Femur (tissue), 1 donor: Measurements from ENCODE around the gene GTF2IRD1.
A peak's percentile ranks its signal among the peaks of the same experiment; 100 is the strongest.
"Not testable (repeated sequence)": the region's sequence is repeated elsewhere in the genome, so short reads cannot be mapped to it uniquely, and the experiment has no call there.

Source experiments
- DNase-seq: peaks from one replicate; pipeline ENCODE4 v3.0.0-alpha.2; 2017

GTF2IRD1 gene

DNA sequence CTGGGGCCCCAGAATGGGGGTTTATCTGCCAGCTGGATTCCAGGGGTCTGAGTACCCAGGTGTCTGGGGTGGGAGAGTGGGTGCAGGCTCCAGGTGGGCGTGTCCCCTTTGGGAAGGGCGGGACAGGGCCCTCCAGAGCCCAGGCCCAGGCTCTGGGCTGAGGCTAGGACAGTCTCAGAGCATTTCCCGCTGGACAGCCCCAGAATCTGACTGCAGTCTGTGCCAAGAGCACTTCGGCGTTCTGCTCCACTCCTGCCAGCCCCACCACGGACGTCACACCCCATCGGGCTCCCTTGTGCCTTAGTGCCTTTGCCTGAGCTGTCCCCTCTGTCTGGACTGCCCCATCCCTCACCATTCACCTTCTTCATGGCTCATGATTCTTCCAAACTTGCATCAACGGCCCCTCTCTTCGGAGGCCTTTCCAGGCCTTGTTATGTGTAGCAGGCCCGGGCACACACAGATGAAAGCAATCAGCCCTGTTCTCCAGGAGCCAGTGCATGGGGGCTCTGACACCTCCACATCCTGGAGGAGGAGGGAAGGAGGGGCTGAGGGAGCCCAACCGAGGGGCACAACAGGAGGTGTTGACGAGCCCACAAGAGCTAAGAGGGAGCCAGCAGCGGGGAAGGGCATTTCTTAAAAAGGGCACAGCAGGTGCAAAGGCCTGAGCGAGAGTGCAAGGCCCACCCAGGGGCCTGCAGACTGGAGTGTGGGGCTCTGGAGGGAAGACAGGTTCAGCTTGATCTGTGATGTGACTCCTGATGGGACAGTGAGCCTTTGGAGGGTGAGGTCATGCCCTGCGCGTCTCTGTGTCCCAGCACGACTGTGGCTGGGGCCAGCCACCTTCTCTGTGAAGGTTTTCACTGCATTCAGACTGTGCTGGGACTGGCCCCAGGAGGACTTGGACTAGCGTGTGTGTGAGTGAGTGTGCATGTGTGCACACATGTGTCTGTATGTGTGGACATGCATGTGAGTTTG is 41.7 kb downstream of the GTF2IRD1 start:
- no peak for DNase-seq

DNA sequence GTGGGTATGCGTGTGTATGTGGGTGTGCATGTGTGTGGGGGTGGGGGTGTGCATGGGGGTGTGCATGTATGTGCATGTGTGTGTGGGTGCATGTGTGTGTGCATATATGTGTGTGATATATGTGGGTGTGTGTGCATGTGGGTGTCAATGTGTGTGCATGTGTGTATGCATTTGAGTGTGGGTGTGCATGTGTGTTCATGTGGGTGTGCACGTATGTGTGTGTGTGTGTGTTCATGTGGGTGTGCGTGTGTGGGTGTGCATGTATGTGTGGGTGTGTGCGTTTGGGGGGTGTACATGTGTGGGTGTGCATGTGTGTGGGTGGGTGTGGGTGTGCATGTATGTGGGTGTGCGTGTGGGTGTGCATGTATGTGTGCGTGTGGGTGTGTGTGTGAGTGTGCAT is 42.6 kb downstream of the GTF2IRD1 start:
- DNase-seq, result no peak

DNA sequence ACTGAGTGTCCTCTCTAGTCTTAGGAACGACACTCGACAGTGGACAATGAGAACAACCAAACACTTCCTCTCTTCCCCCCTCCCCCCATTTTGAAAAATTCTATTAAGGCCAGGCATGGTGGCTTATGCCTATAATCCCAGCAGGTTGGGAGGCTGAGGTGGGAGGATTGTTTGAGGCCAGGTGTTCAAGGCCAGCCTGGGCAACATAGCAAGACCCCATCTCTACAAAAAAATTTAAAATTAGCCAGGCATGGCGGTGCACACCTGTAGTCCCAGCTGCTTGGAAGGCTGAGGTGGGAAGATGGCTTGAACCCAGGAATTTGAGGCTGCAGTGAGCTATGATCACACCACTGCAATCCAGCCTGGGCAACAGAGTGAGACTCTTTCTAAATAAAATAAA is 43.1 kb downstream of the GTF2IRD1 start:
- DNase-seq, result not testable (repeated sequence)

DNA sequence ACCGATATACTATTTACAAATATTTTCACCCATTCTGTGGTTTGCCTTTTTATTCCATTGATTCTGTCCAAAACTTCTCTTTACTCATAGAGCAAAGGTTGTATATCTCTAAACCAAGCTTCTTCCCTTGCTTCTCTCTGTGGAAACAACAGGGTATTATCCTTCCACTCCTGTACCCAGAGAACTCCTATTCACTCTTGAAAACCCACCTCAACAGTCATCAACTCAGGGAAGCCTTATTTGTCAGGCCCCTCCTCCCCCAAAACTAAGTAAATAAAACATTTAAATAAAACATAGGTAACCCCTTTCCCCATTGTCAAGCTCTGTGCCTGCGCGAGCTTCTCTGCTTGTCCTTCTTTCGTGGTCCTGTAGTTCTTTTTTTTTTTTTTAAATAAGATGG is 44.6 kb downstream of the GTF2IRD1 start:
- no peak for DNase-seq

DNA sequence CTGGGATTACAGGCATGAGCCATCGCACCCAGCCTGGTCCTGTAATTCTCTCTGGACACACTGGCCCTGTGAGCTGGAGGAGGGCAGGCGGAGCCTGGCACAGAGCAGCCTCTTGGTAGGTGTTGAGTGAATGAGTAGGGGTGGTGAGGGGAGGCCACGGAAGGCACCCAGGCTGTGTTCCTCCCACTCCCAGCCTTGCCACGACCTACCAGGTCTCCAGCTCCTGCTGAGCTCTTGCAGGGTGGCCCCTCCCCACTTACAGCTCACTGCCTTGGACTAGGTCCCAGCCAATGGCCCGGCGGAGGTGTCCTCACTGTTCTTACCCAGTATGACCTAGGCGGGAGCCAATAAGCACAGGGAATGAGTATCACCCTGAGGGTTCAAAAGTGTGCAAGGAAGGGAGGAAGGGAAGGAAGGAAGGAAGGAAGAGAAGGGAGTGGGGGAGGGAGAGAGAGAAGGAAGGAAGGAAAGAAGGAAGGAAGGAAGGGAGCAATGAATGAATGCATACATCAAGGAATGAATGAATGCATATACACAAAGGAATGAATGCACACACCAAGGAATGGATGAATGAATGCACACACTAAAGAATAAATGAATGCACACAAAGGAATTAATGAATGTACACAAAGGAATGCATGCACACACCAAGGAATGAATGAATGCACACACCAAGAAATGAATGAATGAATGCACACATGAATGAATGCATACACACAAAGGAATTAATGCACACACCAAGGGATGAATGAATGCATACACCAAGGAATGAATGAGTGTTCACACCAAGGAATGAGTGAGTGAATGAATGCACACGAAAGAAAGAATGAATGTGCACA is 45.5 kb downstream of the GTF2IRD1 start:
- no peak for DNase-seq

DNA sequence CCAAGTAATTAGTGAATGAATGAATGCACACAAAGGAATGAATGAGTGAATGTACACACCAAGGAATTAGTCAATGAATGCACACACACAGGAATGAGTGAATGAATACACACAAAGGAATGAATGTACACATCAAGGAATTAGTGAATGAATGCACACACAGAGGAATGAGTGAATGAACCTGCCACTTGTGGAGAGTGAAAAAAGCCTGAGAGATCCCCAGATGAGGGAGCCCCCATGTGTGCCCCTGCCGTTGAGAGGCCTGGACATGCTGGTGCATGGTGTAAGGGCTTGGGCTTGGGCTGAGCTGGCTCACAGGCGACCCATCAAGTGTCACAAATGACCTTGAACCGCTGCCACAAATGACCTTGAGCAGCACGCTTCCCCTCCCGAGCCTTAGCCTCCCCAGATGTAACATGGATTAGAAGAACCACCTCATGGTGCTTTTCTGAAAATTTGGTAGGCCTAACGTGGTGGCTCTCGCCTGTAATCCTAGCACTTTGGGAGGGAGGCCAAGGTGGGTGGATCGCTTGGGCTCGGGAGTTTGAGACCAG is 46.2 kb downstream of the GTF2IRD1 start:
- DNase-seq, result no peak

DNA sequence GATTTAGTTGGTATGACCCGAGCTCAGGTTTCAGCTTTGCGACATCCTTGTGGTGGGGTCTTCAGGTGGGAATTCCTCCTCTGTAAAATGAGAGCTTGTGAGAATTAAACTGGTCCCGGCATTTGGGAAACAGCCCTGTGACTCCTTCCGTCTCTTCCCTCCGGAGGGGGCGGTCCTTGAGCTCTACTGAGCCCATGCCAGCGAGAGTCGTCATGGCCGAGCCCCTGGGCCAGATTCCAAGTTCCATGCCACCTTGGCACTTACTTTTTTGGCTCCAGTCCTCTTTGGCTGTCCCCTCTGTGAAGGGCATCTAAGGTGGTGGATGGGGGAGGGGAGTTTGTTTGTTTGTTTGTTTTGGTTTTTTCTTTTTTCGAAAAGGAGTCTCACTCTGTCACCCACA is 47.6 kb downstream of the GTF2IRD1 start:
- DNase-seq, result no peak

DNA sequence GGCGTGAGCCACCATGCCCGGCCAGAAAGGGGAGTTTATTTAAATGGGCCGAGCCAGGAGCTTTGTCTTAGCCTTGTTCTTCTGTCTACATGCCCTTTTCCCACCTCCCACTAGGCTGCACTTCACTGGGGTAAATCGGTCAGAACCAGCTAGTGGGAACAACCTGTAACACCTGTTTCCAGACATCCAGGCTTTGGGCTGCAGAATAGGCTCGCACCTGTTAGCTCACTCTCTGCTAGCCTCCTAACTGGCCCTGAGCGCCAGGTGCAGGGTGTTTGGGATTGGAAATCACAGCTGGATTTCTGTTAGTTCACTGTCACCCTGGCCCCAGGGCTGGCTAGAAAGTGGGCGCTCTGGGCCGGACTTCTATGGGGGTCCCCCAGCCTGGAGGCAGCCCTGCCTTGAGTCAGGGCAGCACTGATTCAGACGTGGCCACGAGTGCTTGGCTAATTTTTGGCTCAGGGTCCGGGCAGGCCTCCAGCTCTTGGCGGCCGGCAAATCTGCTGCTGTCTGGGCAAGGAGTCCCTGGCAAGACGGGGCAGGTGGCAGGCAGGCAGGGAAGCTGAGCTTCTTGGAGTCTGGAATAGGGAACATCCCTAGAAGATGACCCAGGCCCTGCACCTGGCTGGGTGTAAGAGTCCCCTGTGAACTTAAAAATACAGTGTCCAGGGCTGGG is 48.6 kb downstream of the GTF2IRD1 start:
- peak; percentile 51 for DNase-seq

DNA sequence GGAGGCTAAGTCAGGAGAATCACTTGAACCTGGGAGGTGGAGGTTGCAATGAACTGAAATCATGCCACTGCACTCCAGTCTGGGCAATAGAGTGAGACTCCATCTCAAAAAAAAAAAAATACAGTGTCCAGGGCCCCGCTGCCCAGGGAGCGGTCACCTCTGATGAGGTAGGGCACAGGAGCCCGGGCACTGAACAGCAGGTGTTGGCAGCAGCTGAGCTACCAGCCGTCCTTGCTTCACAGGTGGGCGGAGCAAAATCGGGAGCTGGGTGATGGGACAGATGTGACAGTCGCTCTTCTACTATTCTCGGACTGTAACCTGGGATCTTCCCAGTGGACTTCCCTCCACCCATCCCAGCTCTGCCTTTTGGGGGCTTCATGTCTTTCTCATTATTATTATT is 49.4 kb downstream of the GTF2IRD1 start:
- no peak for DNase-seq

DNA sequence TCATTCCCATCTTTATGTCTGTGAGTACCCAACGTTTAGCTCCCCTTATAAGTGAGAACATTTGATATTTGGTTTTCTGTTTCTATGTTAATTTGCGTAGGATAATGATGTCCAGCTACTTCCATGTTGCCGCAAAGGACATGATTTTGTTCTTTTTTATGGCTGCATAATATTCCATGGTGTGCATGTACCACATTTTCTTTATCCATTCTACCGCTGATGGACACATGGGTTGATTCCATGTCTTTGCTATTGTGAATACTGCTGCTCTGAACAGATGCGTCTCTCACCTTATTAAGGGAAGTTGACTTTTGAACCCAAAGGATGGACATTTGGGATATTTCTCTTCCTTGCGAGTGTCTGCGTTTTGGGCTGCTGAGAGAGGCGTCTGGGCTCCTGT is 50.2 kb downstream of the GTF2IRD1 start:
- no peak for DNase-seq

DNA sequence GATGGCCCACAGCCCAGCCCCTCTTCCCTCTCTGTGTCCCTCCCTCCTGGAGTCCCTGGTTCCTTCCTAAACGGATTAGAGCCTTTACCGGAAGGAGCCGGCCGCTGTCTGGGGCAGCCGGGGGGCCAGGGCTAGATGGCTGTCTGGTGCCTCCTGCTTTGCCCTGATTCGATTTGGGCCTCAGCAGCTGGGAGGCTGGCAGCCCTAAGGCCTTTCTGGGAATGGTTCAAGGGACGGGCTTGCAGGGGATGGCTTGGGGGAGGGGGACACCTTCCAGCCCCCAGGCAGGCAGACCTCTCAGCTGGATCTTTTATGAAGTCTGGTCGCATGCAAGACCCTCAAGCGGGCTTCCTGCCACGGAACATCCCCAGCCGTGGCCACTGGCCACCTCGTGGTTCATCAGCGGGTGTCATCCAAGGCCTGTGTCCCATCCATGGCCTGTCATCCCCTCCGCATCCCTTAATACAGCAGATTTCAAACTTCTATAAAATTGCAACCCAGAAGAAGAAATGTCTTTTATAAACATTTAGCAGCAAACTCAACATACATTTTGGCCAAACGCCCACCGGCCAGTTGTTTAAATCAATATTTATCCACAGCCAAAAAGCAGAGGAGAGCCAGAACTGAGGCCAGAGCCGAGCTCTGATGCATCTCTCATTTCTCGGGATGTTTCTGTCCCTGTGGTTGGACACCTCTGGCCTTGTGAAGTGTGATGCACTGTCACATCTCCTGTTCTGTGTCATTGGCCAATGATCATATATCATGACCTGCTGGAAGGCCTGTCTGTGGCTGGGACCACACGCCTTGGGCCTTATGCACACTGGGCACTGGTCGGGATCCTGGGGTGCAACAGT is 52.0 kb downstream of the GTF2IRD1 start:
- peak; percentile 55 for DNase-seq

DNA sequence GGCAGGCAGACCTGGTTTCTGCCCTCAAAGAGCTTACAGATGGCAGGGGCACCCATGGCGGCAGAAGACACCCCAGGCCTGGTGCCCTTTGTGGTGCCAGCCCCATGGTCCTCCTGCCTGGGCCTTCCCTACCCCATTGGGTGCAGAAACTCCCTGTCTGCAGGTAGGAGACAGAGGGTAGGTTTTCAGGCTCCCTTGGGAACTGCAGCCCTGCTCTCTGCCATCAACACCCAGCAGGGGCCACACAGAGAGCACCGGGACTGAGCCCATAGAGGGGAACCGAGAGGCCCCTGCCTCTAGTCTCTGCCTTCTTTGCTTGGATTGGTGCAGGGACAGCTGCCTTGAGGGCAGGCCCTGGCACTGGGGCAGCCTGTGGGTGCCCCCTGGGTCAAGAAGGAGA is 52.6 kb downstream of the GTF2IRD1 start:
- DNase-seq, result no peak

DNA sequence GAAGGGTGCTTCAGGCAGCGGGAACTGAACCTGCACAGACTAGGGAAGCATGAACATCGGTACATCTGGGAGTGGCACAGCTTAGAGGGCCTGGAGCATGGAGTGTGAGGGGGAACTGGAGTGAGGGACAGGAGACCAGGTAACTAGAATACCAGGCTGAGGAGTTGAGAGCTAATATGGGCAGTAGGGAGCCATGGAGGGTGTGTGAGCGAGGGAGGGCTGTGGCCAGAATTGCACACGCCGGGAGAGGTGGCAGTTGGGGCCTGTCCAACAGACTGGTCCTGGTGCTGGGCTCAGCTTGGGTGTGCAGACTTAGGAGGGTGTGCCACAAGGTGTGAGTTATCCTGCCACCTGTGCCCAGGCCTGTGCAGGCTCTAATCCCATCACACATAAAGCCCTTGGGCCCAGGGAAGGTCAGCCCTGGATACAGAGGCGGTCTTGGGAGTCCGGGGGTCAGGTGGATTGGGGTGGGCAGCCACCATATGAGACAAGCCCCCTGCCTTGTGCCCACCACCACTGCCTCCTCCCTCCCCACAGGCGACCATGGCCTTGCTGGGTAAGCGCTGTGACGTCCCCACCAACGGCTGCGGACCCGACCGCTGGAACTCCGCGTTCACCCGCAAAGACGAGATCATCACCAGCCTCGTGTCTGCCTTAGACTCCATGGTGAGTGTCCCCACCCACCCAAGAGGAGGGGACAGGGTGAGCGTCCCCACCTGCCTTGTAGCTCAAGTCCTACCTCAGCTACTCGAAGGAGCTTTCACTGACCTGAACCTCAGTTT is 54.0 kb downstream of the GTF2IRD1 start:
- no peak for DNase-seq

DNA sequence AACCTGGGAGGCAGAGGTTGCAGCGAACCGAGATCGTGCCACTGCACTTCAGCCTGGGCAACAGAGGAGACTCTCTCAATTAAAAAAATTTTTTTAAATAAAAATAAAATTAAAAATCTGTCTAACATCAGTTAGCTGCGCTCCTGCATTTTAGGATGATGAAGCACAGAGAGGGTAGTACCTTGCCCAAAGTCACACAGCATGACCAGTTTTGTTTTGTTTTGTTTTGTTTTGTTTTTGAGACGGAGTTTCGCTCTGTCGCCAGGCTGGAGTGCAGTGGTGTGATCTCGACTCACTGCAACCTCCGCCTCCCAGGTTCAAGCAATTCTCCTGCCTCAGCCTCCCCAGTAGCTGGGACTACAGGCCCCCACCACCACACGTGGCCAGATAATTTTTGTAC is 55.7 kb downstream of the GTF2IRD1 start:
- not testable (repeated sequence) for DNase-seq

DNA sequence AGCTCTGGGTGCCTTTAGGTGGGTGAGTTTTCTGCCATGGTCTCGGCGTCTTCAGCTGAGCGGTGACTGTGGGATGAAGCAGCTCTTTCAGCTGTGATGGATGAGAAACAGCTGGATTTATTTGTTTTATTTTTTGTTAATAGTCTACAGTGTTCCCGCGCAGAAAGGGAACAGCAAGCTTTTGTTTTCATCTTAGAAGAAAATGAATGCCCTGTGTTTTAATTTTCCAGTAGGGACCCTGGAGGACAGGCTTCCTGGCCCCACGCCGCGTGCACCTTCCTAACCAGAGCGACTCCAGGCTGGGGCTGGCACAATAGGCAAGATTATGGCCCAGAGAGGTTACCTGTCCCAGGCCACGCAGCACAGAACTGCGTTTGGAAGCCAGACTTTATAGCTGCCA is 57.6 kb downstream of the GTF2IRD1 start:
- no peak for DNase-seq

DNA sequence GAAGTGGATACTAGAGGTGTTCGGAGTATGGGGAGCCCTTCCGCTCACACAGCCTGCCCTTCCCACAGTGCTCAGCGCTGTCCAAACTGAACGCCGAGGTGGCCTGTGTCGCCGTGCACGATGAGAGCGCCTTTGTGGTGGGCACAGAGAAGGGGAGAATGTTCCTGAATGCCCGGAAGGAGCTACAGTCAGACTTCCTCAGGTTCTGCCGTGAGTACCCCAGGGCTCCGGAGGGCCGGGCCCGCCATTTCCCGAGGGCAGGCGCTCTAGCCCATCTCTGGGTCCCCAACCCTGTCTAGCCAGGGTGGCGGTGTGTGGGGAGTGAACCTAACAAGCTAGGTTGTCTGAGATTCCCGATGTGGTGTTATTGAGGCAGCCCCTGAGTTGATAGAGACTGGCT is 59.1 kb downstream of the GTF2IRD1 start:
- DNase-seq, result no peak

DNA sequence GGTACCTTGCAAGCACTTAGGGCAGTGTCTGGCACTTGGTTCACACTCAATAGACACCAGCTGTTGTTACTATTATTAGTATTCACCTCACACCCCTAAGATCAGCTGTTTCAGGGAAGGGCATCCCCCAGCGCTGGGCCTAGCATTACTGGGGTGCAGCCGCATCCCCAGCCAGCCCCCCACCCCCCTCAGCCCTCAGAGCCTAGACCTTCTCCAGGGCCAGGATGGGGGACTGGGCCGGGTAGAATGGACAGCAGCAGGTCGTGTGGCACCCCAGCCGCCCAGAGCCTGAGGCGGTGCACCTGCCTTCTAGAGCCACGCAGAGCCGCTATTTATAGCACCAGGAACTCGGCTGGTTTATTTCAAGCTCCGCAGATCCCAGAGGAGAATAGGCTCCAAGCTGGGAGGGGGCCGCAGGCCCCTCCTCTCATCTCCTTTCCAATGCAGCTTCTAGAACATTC is 60.5 kb downstream of the GTF2IRD1 start:
- DNase-seq, result peak; percentile 46

DNA sequence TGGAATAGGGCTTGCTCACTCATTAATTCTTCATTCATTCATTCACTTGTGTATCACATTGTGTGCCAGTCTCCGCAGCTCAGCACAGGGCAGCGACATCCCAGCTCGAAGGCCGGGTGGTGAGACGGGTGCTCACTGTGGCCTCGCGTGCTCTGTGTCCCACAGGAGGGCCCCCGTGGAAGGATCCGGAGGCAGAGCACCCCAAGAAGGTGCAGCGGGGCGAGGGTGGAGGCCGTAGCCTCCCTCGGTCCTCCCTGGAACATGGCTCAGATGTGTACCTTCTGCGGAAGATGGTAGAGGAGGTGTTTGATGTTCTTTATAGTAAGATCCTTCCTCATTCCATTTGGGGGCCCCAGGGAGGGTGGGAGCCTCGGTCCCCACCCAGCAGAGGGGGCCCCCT is 61.6 kb downstream of the GTF2IRD1 start:
- no peak for DNase-seq

DNA sequence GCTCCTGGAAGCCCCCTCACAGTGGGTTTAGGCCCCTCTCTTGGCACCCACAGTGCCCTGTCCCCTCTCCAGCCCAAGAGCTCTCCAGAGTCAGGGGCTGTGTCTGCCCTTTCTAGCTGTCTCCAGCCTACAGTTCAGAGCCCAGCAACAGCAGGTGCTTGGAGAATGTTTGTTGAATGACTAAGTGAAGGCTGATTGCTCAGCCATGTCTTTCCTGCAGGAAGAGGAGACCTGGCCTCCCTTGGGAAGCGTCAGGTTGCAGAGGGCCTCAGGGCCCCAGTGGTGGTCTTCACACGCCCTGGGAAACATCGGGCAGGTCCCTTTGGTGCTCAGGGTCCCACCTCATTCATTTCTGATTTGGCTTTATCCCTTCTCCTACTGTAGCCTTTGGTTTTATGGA is 62.5 kb downstream of the GTF2IRD1 start:
- DNase-seq, result no peak

DNA sequence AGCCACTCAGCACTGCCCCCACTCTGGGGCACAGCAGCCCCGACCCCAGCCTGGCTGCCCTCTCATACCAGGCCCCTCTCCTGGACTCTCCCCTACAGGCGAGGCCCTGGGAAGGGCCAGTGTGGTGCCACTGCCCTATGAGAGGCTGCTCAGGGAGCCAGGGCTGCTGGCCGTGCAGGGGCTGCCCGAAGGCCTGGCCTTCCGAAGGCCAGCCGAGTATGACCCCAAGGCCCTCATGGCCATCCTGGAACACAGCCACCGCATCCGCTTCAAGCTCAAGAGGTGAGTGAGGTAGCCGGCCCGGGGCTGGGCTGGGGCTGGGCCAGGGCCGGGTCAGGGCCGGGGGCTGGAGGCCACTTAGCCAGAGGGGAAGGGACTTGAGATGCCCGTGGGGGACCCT is 64.3 kb downstream of the GTF2IRD1 start:
- no peak for DNase-seq

DNA sequence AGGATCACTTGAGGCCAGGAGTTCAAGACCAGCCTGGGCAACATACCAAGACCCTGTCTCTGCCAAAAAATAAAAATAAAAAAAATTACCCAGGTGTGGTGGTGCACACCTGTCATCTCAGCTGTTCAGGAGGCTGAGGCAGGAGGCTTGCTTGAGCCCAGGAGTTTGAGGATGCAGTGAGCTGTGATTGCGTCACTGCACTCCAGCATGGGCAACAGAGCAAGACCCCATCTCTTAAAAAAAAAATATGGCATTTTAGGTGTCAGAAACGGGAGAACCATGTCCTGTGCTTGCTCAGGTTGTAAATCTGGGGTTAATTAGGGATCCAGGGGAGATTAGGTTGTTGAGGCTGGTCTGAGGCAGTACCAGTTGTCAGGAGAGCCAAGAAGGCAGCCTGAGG is 64.9 kb downstream of the GTF2IRD1 start:
- no peak for DNase-seq
